Activated CD8-positive, alpha-beta memory T cell treated with anti-CD3 and anti-CD28 coated beads, Interleukin-2, amount 50 U/mL, for 24 hours (primary cell): ENCODE measurements around the gene DPH1.

Experiments
- DNase-seq: peaks from one replicate; pipeline ENCODE4 v3.0.0-alpha.2; 2020; ENCODE audit errors: extremely low read depth

Gene DPH1

DNA sequence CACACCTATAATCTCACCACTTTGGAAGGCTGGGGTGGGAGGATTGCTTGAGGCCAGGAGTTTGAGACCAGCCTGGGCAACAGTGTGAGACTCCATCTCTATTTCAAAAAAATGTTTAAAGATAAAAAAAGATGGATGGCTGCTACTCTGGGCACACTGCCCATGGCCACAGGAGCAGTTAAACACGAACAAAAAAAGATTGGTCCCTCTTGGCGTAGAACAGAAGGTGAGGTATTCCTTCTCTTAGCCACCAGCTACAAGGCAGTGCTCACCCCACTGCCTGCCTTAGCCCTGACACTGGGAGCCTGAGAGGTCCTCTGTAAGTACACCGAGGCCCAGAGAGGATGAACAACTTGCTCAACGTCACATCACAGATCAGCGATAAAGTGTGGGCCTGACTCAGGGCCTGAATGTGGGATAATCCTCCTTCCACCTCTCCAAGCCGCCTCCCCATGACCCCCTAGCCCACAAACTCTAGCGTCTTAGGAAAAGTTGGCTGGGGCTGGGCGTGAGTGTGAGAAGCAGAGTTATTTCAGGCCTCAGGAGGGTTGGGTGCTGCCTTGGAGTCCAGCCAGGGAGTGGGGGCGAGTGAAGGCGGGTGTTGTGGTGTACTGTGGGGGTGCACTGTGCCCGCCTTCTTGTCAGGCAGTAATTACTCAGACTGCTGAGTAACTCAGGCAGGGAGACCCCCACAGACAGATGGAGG, 2.3 kb upstream of the DPH1 start:
- DNase-seq: no peak

DNA sequence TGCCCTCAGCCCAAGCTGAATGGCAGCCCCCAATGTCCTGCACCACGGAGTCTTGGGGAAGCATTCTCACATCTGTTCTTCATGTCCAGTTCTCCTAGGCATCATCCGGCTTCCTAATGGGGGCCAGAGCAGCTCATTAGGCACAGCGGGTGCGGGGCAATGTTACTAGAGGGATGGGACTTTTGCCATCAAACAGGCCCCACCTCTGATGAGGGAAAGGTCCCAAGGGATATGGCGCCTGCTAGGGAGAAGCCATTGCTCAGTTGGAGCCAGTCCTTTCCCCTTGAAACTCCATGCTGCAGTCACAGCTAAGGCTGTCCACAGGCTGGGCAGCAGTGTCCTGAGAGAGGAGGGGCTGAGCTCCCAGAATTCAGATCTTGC, 1.7 kb upstream of the DPH1 start:
- DNase-seq: no peak

DNA sequence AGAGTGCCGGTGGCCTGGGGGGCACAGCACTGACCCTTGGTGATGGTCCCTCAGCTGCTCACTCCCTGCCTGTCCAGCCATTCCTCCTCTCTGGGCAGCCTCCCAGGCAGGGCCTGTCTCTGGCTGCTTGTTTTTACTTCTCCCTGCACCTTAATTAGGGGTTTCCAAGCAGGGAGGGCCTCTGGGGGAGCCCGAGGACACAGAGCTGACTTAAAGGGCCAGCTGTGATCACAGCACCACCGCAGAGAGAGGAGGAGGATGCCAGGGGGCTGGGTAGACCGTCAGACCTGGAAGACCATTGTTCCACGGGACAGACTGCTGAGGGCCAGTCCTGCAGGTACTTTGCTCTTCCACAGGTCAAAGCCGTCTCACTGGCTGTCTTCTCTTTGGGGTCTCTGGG, 1.2 kb upstream of the DPH1 start:
- DNase-seq: no peak

DNA sequence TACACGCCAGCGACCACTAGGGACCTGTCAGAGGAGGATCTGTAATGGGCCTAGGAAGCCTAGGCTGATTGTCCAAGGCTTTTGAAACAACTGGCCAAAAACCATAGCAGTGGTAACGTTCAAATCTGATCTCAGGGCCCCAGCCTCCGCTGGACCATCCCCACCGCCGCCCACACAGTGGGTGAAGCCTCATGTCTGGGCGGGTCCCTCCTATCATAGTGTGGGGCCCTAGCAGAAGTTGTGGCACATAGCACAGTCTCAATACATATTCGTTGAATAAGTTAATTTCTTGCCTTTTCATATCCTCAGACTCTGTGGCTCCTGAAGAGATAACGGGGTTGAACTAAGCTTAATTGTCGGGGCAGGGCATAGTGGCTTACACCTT, 818 bp downstream of the DPH1 start:
- DNase-seq: no peak

DNA sequence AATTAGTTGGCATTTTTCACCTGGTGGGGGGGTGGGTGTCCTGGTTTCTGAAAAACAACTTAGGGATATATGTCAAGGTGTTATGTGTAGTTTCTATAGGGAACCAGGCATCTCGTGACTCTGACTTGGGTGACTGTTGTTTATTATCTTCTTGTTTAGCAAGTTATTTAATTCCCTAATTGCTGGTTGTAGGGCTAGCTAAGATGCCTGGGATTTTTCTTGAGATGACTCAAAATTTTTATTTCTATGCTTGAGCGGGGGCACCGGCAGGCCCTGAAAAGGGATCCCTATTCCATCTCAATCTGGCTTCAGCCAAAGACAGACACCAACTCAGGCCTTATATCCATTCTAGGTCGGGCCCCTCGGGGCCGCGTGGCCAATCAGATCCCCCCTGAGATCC, 3.2 kb downstream of the DPH1 start:
- no peak for DNase-seq

DNA sequence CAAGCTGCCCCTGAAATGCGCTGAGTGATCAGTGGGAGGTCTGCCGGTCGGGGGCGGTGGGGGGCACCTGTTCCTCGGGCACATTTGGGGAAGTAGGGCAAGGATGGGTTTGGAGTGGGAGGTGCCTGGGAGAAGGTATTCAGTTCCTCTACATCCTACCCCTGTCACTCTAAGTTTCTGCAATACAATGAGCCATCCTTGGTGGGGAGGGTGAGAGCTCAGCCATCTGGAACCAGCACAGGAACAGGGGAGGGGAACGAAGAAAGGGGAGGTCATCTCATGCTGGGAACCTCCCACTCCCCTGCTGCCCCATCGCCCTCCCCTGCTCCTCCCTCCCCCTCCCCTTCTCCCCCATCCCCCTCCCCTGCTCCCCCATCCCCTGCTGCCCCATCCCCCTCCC, 4.2 kb downstream of the DPH1 start:
- no peak for DNase-seq

DNA sequence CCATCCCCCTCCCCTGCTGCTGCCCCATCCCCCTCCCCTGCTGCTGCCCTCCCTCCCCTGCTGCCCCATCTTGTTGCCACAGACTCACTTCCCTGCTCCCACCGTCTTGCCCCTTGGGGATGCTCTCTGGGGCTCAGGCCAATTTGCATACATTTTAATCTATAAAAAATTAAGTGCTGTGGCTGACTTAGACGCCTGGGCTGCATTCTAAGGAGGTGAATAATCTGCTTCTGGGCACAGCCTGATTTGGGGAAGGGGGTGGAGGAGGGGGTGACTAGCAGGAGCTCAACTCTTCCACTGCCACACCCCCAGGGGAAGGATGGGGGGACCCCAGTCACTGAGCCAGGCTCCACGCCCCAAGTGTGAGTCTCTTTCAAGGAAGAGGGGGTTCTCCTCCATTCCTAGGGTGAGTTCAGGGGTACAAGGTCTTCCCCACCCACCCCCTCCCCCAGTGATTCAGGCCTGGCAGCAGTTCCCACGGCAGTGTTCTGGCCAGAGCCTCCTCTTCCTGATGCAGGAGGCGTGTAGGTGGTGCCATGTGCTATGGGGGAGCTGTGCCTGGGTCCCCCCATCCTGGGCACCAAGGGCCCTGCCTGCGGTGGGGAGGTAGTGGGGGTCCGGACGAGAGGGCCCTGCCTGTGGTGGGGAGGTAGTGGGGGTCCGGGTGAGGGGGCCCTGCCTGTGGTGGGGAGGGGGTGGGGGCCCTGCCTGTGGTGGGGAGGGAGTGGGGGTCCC, 5.0 kb downstream of the DPH1 start:
- DNase-seq: no peak

DNA sequence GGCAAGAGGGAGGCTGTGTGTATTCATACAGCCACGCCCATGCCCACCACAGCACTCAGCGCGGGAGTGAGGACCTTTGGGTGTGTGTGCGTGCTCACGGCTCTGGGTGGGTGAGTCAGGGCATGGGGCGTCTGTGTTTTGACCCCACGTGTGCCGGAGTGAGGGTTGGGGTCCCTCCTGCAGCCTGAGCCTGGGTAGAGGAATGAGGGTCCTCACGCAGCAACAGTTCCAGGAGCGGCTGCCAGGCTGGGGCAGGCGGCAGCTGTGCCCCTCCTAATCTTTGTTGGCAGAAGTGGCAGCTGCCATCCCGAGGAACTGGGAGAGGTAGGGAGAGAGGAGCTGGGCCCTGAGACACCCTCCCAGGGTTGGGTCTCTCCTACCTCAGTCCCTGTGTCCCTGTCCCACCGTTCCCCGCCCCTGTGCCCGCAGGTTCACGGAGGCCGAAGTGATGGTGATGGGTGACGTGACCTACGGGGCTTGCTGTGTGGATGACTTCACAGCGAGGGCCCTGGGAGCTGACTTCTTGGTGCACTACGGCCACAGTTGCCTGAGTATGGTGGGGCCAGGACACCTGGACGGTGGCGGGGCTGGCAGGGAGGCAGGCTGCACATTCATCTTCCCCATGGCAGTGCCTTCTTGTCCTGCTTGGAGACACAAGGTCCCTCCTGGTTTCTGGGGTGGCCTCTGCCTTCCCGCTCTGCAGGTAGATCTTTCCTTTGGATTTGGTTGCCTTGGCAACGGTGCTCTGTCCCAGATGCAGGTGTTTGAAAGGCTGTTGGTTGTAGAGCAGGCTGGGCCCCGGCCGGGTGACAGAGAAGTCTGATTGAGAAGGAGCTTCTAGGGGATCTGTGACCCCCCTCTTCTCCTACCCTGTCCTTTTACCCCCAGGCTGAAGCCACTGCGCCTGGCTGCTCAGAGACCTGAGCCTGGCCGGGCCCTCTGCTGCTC, 5.9 kb downstream of the DPH1 start:
- DNase-seq: no peak

DNA sequence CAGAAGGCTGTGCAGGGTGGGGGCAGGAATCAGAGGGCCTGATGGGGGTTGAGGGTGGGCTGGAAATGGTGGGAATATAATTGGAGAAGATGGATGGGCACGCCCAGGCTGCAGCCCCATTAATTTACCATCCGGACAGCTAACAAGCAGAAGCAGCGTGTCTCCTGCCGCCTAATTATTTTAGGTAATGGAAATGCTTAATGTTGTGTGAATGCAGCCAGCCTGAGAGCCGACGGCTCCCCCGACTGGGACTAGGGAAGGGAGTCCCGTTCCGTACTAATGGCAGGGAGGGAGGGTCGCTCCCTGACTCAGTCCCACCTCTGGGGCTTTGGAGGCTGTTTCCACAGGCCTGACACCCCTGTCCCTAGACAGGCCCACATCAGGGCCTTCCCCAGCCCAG, 7.2 kb downstream of the DPH1 start:
- no peak for DNase-seq

DNA sequence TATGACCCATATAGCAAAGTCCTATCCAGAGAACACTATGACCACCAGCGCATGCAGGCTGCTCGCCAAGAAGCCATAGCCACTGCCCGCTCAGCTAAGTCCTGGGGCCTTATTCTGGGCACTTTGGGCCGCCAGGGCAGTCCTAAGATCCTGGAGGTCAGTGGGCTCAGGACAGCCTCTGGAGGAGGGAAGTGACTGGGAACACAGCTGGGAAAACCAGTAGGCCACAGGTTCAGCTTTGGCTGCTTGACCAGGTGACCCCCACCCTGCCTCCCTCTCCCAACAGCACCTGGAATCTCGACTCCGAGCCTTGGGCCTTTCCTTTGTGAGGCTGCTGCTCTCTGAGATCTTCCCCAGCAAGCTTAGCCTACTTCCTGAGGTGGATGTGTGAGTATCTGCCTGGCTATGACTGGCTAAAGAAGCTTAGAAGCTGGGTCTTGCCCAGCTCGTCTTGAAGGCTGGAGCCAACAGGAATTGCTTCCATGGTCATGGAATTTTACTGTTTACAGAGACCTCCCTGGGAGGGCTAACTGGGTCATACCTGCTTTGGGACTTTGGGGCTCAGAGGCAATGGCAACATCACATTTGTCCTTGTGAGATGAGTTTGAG, 10.4 kb downstream of the DPH1 start:
- DNase-seq: no peak

DNA sequence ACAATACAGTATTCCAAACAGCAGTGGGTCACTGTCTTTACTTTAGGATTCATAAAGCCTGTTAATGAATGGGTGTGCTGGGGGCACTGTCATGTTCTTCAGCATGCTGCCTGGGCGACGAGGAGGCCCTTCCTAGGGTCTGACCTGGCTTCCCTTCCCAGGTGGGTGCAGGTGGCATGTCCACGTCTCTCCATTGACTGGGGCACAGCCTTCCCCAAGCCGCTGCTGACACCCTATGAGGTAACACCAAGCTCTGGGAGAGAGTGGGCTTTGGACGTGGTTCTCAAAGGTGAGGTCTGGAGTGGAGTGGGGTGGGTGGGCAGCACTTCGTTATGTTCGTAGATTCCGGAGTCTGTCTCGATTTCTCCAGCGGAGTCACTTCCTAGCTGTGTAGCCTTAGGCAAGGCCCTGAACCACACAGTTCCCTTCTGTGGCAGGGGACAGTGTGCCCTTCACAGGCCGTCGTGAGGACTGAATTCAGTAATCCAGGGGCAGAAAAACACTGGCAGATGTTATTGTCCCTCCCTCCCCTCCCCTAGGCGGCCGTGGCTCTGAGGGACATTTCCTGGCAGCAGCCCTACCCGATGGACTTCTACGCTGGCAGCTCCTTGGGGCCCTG, 11.1 kb downstream of the DPH1 start:
- no peak for DNase-seq

DNA sequence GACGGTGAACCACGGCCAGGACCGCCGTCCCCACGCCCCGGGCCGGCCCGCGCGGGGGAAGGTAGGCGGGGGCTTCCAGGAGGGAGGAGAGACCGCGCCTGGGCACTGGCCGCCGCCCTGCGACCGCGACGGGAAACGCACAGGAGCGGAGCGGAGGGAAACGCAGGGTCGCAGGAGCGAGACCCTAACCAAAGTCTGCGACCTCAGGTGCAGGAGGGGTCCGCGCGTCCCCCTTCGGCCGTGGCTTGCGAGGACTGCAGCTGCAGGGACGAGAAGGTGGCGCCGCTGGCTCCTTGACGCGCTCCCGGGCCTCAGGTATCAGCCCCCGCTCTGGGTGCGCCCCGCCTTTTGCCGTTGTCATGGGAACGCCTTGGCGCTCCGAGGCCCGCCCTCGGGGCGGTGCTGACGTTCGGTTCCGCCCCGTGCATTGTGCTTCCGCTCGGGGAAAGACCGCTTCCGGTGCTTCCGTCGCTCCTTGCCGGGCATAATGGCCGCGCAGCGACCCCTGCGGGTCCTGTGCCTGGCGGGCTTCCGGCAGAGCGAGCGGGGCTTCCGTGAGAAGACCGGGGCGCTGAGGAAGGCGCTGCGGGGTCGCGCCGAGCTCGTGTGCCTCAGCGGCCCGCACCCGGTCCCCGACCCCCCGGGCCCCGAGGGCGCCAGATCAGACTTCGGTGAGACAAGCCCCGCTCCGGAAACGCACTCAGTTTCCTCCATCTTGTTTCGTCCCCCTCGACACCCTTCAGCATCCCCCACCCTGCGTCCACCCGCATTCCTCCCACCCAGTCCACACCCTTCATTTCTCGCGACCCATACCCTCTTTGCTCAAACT, 11.8 kb downstream of the DPH1 start, which contains the start of gene OVCA2:
Gene OVCA2, plus strand, starts transcription at position 462 of the 829 bp plus-strand sequence. Its CDS starts 26 bp downstream, at position 488.
- DNase-seq: peak; percentile 91

DNA sequence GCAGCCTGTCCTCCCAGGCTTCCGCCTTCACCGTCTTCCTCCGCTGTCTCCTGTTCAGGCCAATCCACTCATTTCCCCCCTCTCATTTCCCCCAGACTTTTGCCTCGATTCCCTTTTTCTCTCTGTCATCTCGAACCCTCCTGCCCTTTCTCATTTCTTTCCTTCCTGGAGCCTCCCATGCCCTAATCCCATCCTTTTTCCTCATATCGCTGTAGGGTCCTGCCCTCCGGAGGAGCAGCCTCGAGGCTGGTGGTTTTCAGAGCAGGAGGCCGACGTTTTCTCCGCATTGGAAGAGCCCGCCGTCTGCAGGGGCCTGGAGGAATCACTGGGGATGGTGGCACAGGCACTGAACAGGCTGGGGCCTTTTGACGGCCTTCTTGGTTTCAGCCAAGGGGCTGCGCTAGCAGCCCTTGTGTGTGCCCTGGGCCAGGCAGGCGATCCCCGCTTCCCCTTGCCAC, 12.5 kb downstream of the DPH1 start:
- DNase-seq: no peak

DNA sequence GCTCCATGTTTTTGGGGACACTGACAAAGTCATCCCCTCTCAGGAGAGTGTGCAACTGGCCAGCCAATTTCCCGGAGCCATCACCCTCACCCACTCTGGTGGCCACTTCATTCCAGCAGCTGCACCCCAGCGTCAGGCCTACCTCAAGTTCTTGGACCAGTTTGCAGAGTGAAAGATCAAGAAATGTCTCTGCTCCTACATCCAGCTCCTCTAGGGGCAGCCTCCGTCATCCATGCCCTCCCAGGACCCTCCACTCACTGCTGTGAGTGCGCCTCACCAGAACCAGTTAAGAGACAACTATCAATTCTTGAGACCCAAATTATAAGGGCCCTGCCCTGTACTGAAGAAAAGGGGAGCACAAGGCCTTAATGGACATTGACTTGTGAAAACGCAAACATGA, 13.0 kb downstream of the DPH1 start:
- no peak for DNase-seq

DNA sequence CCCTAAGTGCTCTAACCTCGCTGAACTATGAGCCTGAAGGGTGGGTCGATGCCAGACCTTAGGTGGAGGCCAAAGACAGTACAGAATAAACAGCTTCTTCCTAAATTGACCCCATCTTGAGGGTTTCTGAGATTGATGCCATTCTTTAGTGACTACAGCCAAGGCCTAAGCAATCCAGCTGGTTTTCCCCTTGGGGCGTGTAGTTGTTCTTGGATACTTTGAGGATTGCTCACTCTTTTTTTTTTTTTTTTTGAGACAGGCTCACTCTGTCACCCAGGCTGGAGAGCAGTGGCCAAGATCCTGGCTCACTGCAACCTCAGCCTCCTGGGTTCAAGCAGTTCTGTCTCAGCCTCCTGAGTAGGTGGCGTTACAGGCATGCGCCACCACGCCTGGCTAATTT, 13.8 kb downstream of the DPH1 start:
- DNase-seq: no peak

DNA sequence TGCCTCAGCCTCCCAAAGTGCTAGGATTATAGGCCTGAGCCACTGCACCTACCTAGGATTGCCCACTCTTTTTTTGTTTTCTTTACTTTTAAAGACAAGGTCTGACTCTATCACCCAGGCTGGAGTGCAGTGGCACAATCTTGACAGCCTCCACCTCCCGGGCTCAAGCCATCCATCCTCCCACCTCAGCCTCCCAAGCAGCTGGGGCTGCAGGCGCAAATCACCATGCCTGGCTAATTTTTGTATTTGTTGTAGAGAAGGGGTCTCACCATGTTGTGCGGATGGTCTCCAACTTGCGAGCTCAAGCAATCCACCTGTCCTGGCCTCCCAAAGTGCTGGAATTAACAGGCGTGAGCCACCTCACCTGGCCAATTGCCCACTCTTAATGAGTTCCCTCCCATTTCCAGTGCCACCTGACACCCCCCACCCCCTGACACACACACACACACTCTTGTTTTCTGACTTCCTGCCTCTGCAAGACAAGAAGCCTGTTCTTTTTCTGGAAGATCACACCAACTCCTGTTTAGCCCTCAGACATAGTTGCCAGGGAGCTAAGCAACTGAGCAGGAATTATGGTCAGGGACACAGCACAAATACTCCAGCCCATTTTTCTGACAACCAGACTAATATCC, 14.4 kb downstream of the DPH1 start:
- no peak for DNase-seq

DNA sequence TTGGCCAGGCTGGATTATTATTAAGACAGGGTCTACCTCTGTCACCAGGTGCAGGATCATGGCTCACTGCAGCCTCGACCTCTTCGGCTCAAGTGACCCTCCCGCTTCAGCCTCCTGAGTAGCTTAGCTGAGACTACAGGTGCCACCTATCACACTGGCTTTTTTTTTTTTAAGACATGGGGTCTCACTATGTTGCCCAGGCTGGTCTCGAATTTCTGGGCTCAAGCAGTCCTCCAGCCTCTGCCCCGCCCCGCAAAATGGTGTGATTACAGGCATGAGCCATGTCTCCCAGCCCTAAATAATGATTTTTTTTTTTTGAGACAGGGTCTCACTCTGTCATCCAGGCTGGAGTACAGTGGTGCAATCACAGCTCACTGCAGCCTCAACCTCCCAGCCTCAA, 17.6 kb downstream of the DPH1 start:
- DNase-seq: no peak

DNA sequence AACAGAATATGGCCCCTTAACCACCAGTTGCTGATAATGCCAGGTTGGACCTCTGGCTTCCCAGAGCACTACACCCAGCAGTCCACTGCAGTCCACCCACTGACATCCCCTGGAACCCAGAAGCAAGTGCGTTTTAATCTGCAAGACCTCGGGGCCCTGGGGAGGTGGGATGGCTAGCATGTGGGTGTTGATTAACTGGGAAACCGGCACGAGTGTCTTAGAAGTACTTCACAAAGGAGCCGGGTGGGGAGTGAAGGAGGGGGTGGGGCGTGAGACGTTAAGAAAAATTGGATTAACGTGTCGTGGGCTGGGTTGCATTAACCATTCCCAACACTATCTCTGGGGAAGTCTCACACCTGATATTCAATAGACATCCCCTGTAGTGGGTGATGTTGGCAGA, 18.9 kb downstream of the DPH1 start:
- DNase-seq: no peak

DNA sequence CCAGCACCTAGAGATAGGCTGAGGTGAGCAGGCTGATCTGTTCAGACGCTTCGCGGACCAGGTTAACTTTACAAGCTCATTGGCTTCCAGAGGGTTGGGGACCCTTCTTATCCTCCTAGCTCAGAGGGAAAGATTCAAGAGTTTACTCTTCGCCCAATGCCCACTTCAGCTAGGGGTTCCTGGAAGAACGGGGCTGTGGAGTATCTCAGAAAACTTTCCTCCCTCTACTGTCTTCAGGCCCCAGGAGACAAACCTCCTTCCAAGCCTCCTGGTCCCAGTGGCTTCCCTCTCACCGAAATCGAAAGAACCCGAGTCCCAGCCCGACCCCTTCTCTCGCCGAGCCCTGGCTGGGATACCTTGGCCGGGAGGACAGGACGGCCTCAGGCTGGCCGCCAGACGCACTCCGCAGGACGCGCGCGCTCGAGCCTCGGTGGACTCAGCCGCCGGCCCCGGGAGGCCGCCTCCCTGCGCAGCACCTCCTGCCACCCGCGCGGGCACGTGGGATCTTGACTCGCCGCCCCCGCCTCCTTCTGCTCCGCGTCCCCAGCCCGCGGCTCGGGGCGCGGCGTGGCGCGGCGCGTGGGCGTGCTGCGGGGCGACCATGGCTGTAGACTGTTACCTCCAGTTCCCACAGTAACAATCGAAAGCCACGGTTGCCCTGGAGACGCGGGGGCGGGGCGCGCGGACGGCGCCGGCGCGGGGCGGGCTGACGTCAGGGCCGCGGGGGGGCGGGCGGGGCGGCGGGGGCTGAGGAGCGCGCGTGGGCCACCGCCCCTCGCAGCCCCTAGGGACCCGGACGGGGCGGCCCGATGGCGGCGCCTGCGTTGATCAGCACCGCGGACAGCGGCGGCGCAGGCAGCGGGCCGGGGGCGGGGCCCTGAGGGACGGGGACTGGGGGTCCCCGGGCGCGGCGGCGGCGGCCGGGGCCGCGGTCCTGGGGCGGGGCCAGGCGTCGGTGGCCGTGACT, 19.7 kb downstream of the DPH1 start:
- DNase-seq: peak; percentile 73
